Stimulated activated CD8-positive, alpha-beta memory T cell treated with anti-CD3 and anti-CD28 coated beads, Interleukin-15, amount 100 ng/mL, for 1 hour (primary cell): ENCODE results near the gene MAP4K1.
A peak's percentile ranks its signal among the peaks of the same experiment; 100 is the strongest.

Experiments
- DNase-seq: peaks from one replicate; pipeline ENCODE4 v3.0.0-alpha.2; 2020; ENCODE audit warnings: low read depth

MAP4K1 gene

GRCh38 chr19:38617764-38618589 is at the start of gene MAP4K1:
Gene MAP4K1, minus strand, starts transcription at chr19:38617953. Its CDS starts 58 bp downstream, at chr19:38617895.
- DNase-seq: peak; percentile 28

DNA sequence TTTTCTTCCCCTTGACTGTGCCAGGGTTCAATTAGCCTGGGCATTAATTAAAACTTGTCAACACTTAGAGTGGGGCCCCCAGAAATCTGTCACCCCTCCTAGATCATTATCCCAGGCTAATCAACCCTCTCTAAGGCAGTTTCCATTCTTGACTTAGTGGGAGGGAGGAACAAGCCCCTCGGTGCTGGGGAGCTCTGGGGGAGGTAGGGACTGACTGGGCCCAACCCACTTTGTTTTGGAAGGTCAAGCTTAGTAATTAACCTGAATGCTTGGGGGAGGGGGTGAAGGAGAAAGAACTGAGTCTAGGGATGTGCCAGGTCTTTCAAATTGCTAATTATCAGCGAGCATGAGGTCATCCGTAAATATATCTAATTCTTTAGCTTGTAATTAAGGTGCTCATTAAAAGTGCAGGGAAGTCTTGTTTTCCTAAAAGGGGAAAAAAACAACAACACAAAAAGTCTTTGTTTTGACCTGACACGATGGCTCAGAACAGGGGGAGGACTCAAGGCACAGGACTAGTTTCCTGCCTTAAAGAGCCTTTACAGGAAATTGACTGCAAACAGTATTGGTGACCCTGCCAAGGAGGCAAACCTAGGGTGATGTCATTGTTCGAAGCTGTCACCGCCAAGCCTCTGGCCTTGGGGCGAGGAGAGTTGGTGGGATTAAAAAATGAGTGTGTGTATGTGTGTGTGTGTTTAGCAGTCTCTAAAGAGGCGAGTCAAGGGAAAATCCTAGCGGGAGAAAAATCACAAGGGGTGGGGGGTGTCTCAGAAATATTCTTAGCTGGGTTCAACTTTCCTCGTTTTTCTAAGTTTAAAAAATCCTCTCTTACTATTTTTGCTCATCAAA is 49.1 kb upstream of the MAP4K1 start:
- no peak for DNase-seq

DNA sequence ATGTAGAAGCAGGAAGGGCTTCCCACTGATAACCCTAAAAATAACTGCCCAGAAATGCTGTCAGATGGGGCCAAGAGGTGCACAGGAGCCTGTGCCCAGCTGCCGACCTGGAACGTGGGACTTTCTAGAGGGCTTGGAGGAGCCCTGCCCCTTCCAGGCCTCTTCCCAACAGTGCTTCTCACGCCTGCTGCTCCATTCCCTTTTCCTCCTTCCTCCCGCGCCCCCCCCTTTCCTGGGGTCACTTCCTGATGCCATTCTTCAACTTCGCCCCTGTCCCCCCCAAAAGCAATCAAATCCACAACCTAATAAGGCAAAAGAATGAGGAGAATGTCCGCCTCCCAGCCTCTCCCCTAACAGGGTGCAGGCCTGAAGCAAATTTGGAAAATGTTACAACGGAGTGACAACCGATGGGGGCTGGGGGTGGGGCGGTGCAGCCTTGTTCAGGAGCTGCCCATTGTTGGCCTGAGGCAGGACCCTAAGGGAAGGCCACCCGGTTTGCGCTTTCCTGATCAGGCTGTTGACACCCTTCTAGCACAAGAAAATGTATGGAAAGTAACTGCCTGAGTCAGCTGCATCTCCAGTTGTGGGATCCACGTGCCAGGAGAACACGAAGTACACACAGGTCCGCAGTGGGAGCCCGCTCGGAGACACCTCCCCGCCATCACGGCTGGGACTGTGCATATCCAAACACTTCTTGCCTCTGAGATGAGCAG is 48.4 kb upstream of the MAP4K1 start:
- no peak for DNase-seq

DNA sequence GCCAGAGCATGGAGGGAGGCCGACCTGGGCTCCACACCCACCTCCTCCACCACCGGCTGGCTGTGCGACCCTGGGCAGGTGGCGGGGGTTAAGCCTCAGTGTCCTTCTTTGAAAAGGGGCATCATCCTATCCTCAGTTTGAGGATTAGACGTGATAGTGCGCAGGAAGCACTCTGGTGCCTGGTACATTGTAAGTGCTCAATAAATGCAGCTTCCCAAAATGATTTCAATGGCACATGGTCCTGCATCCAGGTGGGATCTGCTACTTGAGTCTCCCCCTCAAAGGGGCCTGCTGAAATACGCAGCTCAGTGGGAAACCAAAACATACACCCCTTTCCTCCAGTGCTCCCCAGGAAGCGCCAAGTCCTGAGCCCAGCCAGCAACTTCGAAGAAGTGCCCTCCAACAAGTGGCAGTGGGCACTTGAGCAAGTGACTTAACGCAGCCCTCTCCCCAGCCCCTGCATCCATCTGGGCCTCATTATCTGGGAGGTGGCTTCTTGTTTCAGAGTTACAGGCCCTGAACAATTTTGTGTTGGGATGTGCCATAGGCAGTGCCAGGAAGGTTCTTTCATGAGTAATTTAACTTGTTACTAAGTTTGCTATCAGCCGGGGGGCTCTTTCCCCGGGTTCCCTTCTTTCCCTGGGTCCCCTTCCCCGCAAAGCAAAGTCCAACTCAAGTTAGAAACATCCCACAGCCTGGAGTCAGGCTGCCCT is 47.6 kb upstream of the MAP4K1 start:
- no peak for DNase-seq

GRCh38 chr19:38664503-38665211 is 46.9 kb upstream of the MAP4K1 start:
- DNase-seq: no peak

GRCh38 chr19:38663957-38664502 is 46.3 kb upstream of the MAP4K1 start:
- DNase-seq: no peak

DNA sequence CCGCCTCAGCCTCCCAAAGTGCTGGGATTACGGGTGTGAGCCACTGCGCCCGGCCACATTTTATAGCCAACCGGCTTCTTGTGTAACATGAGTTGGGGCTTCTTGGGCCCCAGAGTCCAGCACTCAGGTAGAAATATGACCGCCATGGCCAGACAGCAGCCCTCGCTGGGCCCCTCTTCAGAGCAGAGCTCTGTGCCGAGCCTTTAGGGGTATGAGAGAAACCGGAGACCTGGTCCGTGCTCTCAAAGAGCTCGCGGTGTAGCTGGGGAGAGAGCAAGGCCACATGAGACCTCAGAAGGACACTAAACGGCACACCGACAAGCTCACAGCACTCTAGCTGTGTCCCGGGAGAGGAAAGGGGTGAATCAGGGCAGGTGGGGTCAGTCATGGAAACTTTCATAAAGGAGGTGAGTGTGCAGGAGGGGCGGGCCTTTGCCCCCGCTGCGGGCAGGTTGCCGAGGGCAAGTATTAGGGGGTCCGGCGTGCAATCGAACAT is 45.5 kb upstream of the MAP4K1 start:
- no peak for DNase-seq

DNA sequence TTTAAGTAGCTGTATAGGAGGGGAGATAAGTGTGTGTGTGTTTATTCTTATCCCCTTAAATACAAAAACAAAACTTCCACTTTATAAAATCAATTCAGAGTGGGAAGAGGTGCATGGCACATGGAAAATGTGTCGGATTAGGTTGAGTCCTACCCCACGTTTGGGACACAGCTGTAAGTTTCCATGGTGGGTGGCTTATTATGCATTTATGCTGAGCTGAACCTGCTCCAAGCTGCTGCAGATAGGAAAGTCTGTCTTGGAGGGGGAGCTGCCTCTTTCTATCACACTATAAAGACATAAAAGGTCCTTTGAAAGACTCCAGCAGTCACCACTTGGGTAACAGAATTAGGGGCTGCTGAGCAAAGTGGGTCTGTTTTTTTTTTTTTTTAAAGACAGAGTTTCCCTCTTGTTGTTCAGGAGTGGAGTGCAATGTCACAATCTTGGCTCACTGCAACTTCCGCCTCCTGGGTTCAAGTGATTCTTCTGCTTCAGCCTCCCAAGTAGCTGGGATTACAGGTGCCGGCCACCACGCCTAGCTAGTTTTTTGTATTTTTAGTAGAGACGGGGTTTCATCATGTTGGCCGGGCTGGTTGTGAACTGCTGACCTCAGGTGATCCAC is 44.9 kb upstream of the MAP4K1 start:
- DNase-seq: no peak

DNA sequence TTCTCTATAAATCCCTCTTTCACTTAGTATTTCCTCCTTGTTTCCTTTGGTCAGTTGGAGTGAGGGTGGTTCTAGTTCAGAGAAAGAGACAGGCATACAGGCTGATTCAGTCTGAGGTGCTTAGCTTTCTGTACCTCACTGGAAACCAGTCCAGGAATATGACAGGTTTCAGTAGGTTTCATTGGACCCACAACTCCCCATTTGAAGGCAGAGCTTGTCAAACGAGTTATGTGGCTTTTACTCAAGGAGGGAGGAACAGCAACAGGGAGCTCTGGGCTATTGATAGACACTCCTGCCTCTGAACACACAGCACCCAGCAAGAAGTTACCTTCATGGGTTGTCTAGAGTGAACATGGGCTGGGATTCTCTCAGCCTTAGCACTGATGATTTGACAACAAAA is 44.2 kb upstream of the MAP4K1 start:
- DNase-seq: no peak

GRCh38 chr19:38661136-38661535 is 43.4 kb upstream of the MAP4K1 start:
- DNase-seq: no peak

- DNase-seq: no peak
Measured at GRCh38 chr19:38660724-38661123, 43.0 kb upstream of the MAP4K1 start.

GRCh38 chr19:38658462-38659306 is 40.9 kb upstream of the MAP4K1 start:
- DNase-seq: no peak

- DNase-seq: no peak
Measured at GRCh38 chr19:38657633-38658222, 40.0 kb upstream of the MAP4K1 start.

GRCh38 chr19:38656171-38656981 is 38.6 kb upstream of the MAP4K1 start:
- no peak for DNase-seq

- DNase-seq: no peak
Measured at GRCh38 chr19:38655148-38655824, 37.5 kb upstream of the MAP4K1 start.

DNA sequence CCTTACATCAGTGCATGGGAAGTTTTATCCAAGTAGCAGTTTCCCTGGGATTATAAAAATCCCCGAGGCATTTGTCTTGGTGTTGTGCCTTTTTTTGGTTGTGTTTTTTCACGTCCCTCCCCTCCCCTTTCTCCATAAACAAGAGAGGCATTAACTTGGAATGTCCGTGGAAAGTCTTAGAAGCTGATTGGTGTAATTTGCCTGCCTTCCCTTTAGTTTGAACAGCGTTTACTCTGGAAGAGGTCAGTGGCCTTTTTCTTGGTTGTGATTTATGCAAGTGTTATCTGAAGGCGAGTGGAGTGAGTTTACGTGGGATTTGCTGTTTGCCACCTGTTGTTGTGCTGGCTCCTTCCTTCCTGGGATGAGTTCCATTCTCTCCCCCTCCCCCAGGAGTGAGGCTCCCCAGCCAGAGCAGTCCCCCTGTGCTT is 36.9 kb upstream of the MAP4K1 start:
- no peak for DNase-seq

DNA sequence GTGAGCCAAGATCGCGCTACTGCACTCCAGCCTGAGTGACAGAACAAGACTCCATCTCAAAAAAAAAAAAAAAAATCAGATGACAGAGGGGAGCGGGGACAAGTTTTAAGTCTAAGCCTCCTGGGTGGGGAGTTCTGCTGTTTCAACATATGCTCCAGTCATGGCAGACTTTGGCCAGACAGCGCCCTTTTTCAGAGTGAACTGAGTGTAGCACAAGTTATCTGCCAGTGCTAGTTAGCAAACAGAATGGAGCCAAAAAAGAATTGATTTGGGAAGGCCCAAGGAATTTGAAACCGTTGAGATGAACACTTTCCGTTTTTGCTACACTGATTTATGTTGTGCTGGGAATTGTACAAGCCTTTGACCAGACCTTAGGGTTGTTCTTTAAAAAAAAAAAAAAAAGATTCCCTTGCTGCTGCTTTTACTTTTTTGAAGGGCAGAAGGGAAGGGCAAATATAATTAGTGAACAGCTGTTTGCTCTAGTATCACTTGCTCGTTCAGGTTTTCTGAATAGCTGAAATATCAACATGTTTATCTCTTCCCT is 35.3 kb upstream of the MAP4K1 start:
- DNase-seq: no peak
